HepG2 (cell line): ENCODE data around the gene SLC2A11. TPM values are rescaled to one million over a fixed set of nuclear protein-coding genes. Genes with fewer than 3 reads are reported as not detected.

ENCODE experiments used
- ATAD3A ChIP-seq: sonication (generic); formaldehyde crosslinking; IDR thresholded peaks from 2 replicates; pipeline ENCODE4 v1.4.0; 2020; ENCODE audit warnings: missing genetic modification reagents
- CBFB ChIP-seq: sonication (generic); formaldehyde crosslinking; IDR thresholded peaks from 2 replicates; pipeline ENCODE4 v1.4.0; 2020; ENCODE audit warnings: missing genetic modification reagents
- FOXP1 ChIP-seq, 2 experiments: fragments of 450-650 bp in 1 of 2; IDR thresholded peaks; 2 replicates each; pipeline ENCODE4 v1.6.1; 2017 to 2018; ENCODE audit warnings: antibody characterized with exemption in 1 of 2
- KAT7 ChIP-seq: IDR thresholded peaks from 2 replicates; pipeline ENCODE4 v1.6.1; 2018; ENCODE audit warnings: borderline replicate concordance, missing compliant biosample characterization
- KDM5A ChIP-seq: fragments of 200-600 bp; sonication (generic); IDR thresholded peaks from 2 replicates; pipeline ENCODE4 v1.7.0; 2018; ENCODE audit warnings: antibody characterized with exemption, mild to moderate bottlenecking, low read length, borderline replicate concordance
- MED8 ChIP-seq: sonication (generic); formaldehyde crosslinking; IDR thresholded peaks from 2 replicates; pipeline ENCODE4 v1.8.1; 2023; ENCODE audit warnings: mild to moderate bottlenecking, missing genetic modification reagents; ENCODE audit not compliant: insufficient replicate concordance
- MEIS2 ChIP-seq: sonication (generic); formaldehyde crosslinking; IDR thresholded peaks from 2 replicates; pipeline ENCODE4 v1.9.0; 2021; ENCODE audit warnings: mild to moderate bottlenecking, missing genetic modification reagents
- RARA ChIP-seq: IDR thresholded peaks from 2 replicates; pipeline ENCODE4 v1.6.1; 2016; ENCODE audit warnings: missing genetic modification reagents, missing compliant biosample characterization
- RBFOX2 ChIP-seq: fragments of 200-400 bp; formaldehyde crosslinking; IDR thresholded peaks from 2 replicates; pipeline ENCODE4 v1.6.1; 2017; ENCODE audit warnings: low read depth, mild to moderate bottlenecking, low read length
- WIZ ChIP-seq: sonication (generic); formaldehyde crosslinking; IDR thresholded peaks from 2 replicates; pipeline ENCODE4 v1.5.1; 2020; ENCODE audit warnings: mild to moderate bottlenecking, missing genetic modification reagents
- ZEB1 ChIP-seq: IDR thresholded peaks from 2 replicates; pipeline ENCODE4 v1.6.1; 2012; ENCODE audit warnings: mild to moderate bottlenecking, low read depth, inconsistent platforms; ENCODE audit not compliant: insufficient replicate concordance
- ZNF296 ChIP-seq: sonication (generic); formaldehyde crosslinking; conservative IDR thresholded peaks from 2 replicates; pipeline ENCODE4 v1.5.0; 2020; ENCODE audit warnings: mild to moderate bottlenecking, missing genetic modification reagents
- ZNF619 ChIP-seq: sonication (generic); formaldehyde crosslinking; IDR thresholded peaks from 2 replicates; pipeline ENCODE4 v1.4.0; 2020; ENCODE audit warnings: mild to moderate bottlenecking, missing genetic modification reagents
- polyA plus RNA-seq, 8 experiments: library from polyadenylated mRNA; depleted of rRNA in 3 of 8; stranded (reverse) in 7 of 8; unstranded in 1 of 8; fragments of >200 nt; fragmentation: Illumina TruSeq in 4 of 8; extraction: Trizol in 4 of 8; gene quantifications; 2 replicates each; pipeline versions ENCODE4 v1.2.1 to v1.2.3, GENCODE V29; 2011 to 2016; ENCODE audit warnings: low read depth in 4 of 8, missing spikeins in 1 of 8, mixed read lengths in 1 of 8; ENCODE audit not compliant: insufficient read depth in 1 of 8
- total RNA-seq, 5 experiments: library from RNA; depleted of rRNA; stranded (reverse); fragments of >200 nt; fragmentation: Illumina TruSeq; extraction: Trizol; gene quantifications; 2 replicates each; pipeline ENCODE4 v1.2.3, GENCODE V29; 2016; ENCODE audit warnings: low read depth in 1 of 5
- TF ChIP-seq, protein P1 (sequence below): sonication (generic); formaldehyde crosslinking; IDR thresholded peaks from 2 replicates; pipeline ENCODE4; 2020; ENCODE audit warnings: missing genetic modification reagents, mild to moderate bottlenecking, borderline replicate concordance
- TF ChIP-seq, protein P2 (sequence below): sonication (generic); formaldehyde crosslinking; IDR thresholded peaks from 2 replicates; pipeline ENCODE4 v1.8.1; 2023; ENCODE audit warnings: mild to moderate bottlenecking, missing genetic modification reagents
- TF ChIP-seq, protein P3 (sequence below): sonication (generic); formaldehyde crosslinking; conservative IDR thresholded peaks from 2 replicates; pipeline ENCODE4 v1.8.1; 2023; ENCODE audit warnings: missing genetic modification reagents
- TF ChIP-seq, protein P4 (sequence below): IDR thresholded peaks from 2 replicates; pipeline ENCODE4 v1.6.1; 2016; ENCODE audit warnings: missing compliant biosample characterization, missing genetic modification reagents, borderline replicate concordance
- TF ChIP-seq, protein P5 (sequence below): sonication (generic); formaldehyde crosslinking; IDR thresholded peaks from 2 replicates; pipeline ENCODE4 v1.4.0; 2020; ENCODE audit warnings: mild to moderate bottlenecking, missing genetic modification reagents
- TF ChIP-seq, protein P6 (sequence below): sonication (generic); formaldehyde crosslinking; IDR thresholded peaks from 2 replicates; pipeline ENCODE4 v1.9.0; 2021; ENCODE audit warnings: missing genetic modification reagents, mild to moderate bottlenecking, borderline replicate concordance

Gene SLC2A11
- total and polyA plus RNA-seq, 2 of the 13 experiments (the other 11 are each of a cell fraction or from before 2014, with no cell fraction given), result 15.2 to 15.4 TPM

DNA sequence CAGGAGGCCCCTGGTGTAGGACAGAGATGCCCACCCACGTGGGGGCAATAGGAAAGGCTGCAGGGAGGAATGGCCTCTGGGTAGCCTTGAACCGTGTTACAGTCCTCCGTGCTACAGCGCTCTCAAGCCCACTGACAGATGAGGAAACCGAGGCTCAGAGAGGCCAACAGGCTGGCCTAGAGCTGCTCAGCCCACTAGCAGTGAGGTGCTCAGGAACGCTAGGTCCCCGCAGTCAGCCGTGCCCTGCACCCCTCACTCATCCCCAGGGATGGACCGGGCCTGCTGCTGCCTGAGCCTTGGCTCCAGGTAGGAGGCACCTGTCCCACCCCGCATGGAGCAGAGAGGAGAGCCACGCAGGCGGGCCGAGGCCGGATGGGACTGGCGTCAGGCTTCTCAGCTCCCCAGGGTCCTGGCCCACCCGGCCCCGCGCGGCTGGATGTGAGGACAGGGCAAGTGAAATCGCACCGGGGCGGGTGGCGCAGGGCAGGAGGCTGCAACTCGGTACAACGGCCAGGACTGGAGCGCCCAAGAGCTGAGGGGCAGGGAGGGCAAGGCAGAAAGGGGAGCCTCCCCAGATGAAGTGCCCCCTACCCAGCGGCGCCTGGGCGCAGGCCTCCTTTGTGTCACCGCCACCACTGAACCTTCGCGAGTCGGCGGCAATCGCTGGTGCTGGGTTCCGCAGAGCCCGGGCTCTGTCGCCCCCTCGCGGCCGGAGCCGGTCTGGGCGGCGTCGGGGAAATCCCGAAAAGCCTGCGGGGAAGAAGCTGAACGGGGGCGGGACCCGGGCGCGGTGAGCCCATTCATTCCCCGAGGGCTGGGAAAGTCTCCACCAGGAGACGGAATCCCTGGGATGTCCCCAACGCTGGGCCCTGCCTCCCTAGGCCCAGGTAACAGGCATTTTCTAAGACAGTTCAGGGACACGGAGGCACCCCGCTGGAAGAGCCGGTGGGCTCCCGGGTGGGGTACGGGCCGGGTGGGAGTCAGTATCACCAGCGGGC lies 8.4 kb upstream of the SLC2A11 start (continued):
- TF ChIP-seq, protein P1, sequence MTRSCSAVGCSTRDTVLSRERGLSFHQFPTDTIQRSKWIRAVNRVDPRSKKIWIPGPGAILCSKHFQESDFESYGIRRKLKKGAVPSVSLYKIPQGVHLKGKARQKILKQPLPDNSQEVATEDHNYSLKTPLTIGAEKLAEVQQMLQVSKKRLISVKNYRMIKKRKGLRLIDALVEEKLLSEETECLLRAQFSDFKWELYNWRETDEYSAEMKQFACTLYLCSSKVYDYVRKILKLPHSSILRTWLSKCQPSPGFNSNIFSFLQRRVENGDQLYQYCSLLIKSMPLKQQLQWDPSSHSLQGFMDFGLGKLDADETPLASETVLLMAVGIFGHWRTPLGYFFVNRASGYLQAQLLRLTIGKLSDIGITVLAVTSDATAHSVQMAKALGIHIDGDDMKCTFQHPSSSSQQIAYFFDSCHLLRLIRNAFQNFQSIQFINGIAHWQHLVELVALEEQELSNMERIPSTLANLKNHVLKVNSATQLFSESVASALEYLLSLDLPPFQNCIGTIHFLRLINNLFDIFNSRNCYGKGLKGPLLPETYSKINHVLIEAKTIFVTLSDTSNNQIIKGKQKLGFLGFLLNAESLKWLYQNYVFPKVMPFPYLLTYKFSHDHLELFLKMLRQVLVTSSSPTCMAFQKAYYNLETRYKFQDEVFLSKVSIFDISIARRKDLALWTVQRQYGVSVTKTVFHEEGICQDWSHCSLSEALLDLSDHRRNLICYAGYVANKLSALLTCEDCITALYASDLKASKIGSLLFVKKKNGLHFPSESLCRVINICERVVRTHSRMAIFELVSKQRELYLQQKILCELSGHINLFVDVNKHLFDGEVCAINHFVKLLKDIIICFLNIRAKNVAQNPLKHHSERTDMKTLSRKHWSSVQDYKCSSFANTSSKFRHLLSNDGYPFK, result no peak
- TF ChIP-seq, protein P2, sequence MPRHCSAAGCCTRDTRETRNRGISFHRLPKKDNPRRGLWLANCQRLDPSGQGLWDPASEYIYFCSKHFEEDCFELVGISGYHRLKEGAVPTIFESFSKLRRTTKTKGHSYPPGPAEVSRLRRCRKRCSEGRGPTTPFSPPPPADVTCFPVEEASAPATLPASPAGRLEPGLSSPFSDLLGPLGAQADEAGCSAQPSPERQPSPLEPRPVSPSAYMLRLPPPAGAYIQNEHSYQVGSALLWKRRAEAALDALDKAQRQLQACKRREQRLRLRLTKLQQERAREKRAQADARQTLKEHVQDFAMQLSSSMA (CRISPR knock-in tag), result no peak
- TF ChIP-seq ZNF619 (CRISPR knock-in tag), result peak; percentile 61; the same call in 1 of the 2 replicates
- TF ChIP-seq RBFOX2, result 0 out of 2 replicates have a peak, but pooled peaks have one; percentile 31
- no peak for TF ChIP-seq MEIS2 (CRISPR knock-in tag)
- TF ChIP-seq, protein P3, sequence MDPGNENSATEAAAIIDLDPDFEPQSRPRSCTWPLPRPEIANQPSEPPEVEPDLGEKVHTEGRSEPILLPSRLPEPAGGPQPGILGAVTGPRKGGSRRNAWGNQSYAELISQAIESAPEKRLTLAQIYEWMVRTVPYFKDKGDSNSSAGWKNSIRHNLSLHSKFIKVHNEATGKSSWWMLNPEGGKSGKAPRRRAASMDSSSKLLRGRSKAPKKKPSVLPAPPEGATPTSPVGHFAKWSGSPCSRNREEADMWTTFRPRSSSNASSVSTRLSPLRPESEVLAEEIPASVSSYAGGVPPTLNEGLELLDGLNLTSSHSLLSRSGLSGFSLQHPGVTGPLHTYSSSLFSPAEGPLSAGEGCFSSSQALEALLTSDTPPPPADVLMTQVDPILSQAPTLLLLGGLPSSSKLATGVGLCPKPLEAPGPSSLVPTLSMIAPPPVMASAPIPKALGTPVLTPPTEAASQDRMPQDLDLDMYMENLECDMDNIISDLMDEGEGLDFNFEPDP (CRISPR knock-in tag), result no peak
- no peak for TF ChIP-seq ZEB1
- TF ChIP-seq, protein P4, sequence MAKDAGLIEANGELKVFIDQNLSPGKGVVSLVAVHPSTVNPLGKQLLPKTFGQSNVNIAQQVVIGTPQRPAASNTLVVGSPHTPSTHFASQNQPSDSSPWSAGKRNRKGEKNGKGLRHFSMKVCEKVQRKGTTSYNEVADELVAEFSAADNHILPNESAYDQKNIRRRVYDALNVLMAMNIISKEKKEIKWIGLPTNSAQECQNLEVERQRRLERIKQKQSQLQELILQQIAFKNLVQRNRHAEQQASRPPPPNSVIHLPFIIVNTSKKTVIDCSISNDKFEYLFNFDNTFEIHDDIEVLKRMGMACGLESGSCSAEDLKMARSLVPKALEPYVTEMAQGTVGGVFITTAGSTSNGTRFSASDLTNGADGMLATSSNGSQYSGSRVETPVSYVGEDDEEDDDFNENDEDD (CRISPR knock-in tag), result peak; percentile 61; the same call in 1 of the 2 replicates
- TF ChIP-seq MED8 (CRISPR knock-in tag), result no peak
- TF ChIP-seq, protein P5, sequence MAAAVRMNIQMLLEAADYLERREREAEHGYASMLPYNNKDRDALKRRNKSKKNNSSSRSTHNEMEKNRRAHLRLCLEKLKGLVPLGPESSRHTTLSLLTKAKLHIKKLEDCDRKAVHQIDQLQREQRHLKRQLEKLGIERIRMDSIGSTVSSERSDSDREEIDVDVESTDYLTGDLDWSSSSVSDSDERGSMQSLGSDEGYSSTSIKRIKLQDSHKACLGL, result peak; percentile 58
- no peak for TF ChIP-seq KDM5A
- 0 out of 2 replicates have a peak, but pooled peaks have one; percentile 21 for TF ChIP-seq RARA (CRISPR knock-in tag)
- 0 out of 2 replicates have a peak, but pooled peaks have one; percentile 33 for TF ChIP-seq WIZ (CRISPR knock-in tag)
- no peak for TF ChIP-seq FOXP1 (IDR thresholded peaks at IDR 0.05)
- TF ChIP-seq FOXP1 (CRISPR knock-in tag; IDR thresholded peaks at IDR 0.05), result no peak
- TF ChIP-seq ATAD3A (CRISPR knock-in tag), result no peak
- 0 out of 2 replicates have a peak, but pooled peaks have one; percentile 32 for TF ChIP-seq CBFB (CRISPR knock-in tag)
- no peak; the same call in 1 of the 2 replicates for TF ChIP-seq KAT7 (CRISPR knock-in tag)
- TF ChIP-seq, protein P6, sequence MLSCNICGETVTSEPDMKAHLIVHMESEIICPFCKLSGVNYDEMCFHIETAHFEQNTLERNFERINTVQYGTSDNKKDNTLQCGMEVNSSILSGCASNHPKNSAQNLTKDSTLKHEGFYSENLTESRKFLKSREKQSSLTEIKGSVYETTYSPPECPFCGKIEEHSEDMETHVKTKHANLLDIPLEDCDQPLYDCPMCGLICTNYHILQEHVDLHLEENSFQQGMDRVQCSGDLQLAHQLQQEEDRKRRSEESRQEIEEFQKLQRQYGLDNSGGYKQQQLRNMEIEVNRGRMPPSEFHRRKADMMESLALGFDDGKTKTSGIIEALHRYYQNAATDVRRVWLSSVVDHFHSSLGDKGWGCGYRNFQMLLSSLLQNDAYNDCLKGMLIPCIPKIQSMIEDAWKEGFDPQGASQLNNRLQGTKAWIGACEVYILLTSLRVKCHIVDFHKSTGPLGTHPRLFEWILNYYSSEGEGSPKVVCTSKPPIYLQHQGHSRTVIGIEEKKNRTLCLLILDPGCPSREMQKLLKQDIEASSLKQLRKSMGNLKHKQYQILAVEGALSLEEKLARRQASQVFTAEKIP (CRISPR knock-in tag), result no peak
- TF ChIP-seq ZNF296 (CRISPR knock-in tag), result no peak
